Adrenal gland (tissue), 12 donors: Measurements from ENCODE around the gene NAA16. TPM values are rescaled to one million over a fixed set of nuclear protein-coding genes. Genes with fewer than 3 reads are reported as not detected.

Experiments used
- DNase-seq, 7 donors: peaks; one replicate each; pipeline ENCODE4 v3.0.0-alpha.2; 2019 to 2020
- H3K27ac ChIP-seq, 5 donors: fragments of 200-600 bp; sonication (generic) in 4 of 5; 1 replicate in 3 of 5; 2 replicates in 2 of 5; pipeline versions ENCODE4 v1.5.1 to v1.8.0; 2016 to 2020; ENCODE audit warnings: mild to moderate bottlenecking in 1 of 5
- H3K27me3 ChIP-seq: fragments of 200-600 bp; 2 replicates; pipeline ENCODE4 v1.8.0; 2021
- H3K36me3 ChIP-seq, 2 donors: fragments of 200-600 bp; replicated peaks in 1 of 2; 1 replicate in 1 of 2; 2 replicates in 1 of 2; pipeline versions ENCODE4 v1.5.1 to v1.8.0; 2018 to 2022
- H3K4me1 ChIP-seq, 2 donors: fragments of 200-600 bp; replicated peaks in 1 of 2; 1 replicate in 1 of 2; 2 replicates in 1 of 2; pipeline versions ENCODE4 v1.5.1 to v1.8.0; 2018 to 2021
- H3K4me3 ChIP-seq, 4 donors: fragments of 200-600 bp; sonication (generic) in 3 of 4; one replicate each; pipeline ENCODE4 v1.5.1; 2016 to 2018
- H3K9me3 ChIP-seq, 3 donors: fragments of 200-600 bp; sonication (generic) in 1 of 3; replicated peaks in 1 of 3; 1 replicate in 2 of 3; 2 replicates in 1 of 3; pipeline versions ENCODE4 v1.5.1 to v1.8.0; 2016 to 2021
- CTCF ChIP-seq, 6 experiments: fragments of 450-650 bp in 4 of 6; fragments of 200-600 bp in 2 of 6; sonication (generic) in 1 of 6; IDR thresholded peaks; 1 replicate in 5 of 6; 2 replicates in 1 of 6; pipeline versions ENCODE4 v1.5.1 to v1.8.0; 2016 to 2021; ENCODE audit warnings: antibody characterized with exemption in 6 of 6, mild to moderate bottlenecking in 2 of 6, moderate library complexity in 1 of 6
- POLR2A ChIP-seq, 2 donors: fragments of 450-650 bp; IDR thresholded peaks; one replicate each; pipeline ENCODE4 v1.6.1; 2017; ENCODE audit warnings: antibody characterized with exemption in 2 of 2, mild to moderate bottlenecking in 2 of 2, moderate library complexity in 1 of 2
- WGBS, 4 donors: extraction: QIAGEN DNeasy Blood & Tissue Kit in 2 of 4; methylation state at CpG; one replicate each; pipeline versions ENCODE4 v1.1.5 to v1.1.7; 2013 to 2017; 5-methylcytosine and 5-hydroxymethylcytosine counted together
- intact Hi-C, 2 donors: fragments of 100-400 bp; cut with DNase I; formaldehyde crosslinking; loops; one replicate each; pipeline versions ENCODE4 v1.14.1 to v1.15.0; 2022 to 2023
- polyA plus RNA-seq, 3 donors: library from polyadenylated mRNA; stranded (reverse); fragments of 200-250 nt in 2 of 3; fragments of 350-450 nt in 1 of 3; fragmentation: Illumina TruSeq in 1 of 3; extraction: RNeasy Lipid Tissue Mini Kit (QIAGEN cat#74804) in 1 of 3; gene quantifications; one replicate each; pipeline ENCODE4 v1.2.3, GENCODE V29; 2013 to 2014
- total RNA-seq, 9 donors: library from RNA; depleted of rRNA in 4 of 9; stranded (reverse); fragments of >200 nt in 4 of 9; fragments of 120-200 nt in 1 of 9; fragmentation: NEBNext Ultra II Directional in 1 of 9; extraction: Animal tissue kit (Norgen Biotek cat#: 25700) in 1 of 9; gene quantifications; one replicate each; pipeline versions ENCODE4 v1.1.0 to v1.2.4, GENCODE V29; 2013 to 2023
- donor health status: healthy with polysubstance abuse.
- donor health status: Bipolar disorder and iron deficiency.
- donor health status: DM: yes; HTN: yes; CAD: no.
- donor health status: DM: no; HTN: no; CAD: no.
- donor health status: DM: no; HTN: no; CAD: no.
- donor health status: DM: yes; HTN: yes; CAD: no.

NAA16 gene
- total and polyA plus RNA-seq, 12 donors = 3.2 to 26.2 (median 16.8) TPM

GRCh38 chr13:41389580-41389979, 78.5 kb downstream of the NAA16 start:
- H3K27me3 ChIP-seq = no peaks in the 10 kb centered on the region
- TF ChIP-seq CTCF (IDR thresholded peaks at IDR 0.05) (no peak), POLR2A (IDR thresholded peaks at IDR 0.05) (no peak)
- intact Hi-C loops = loop anchor here in 1 of 2 donors (10.0 kb wide), 1 partner anchor 265 kb away; no protein-coding TSS in a partner anchor
- 63 to 89% (median 72%) methylated on average over 1 of the region's 1 CpG for WGBS, 4 donors
- H3K4me3 ChIP-seq = no peak overlapping the region
- no peaks in the 10 kb centered on the region for H3K4me1 ChIP-seq
- no peaks in the 10 kb centered on the region for H3K36me3 ChIP-seq
- H3K27ac ChIP-seq = no peak overlapping the region
- H3K9me3 ChIP-seq = no peaks in the 10 kb centered on the region
- DNase-seq = no peak

DNA sequence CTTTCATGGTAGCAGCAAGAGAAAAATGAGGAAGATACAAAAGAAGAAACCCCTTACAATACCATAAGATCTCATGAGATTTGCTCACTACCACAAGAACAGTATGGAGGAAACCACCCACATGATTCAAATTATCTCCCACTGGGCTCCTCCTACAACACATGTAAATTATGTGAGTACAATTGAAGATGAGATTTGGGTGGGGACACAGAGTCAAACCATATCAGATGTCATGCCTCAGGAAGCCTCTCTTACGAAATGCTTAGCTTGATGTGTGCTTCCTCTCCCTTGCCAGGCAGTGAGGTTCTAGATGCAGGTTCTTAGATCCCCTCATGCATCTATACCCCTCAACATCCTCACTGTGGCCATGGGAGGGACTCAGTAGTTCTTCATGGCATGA, 83.1 kb downstream of the NAA16 start:
- intact Hi-C loops = no loop called here
- WGBS, 4 donors = 72 to 100% (median 91%) methylated on average over 1 of the region's 1 CpG
- Histone ChIP-seq H3K27me3 (no peaks in the 10 kb centered on the region), H3K27ac (no peak overlapping the region), H3K4me3 (no peak overlapping the region), H3K9me3 (no peaks in the 10 kb centered on the region), H3K36me3 (no peaks in the 10 kb centered on the region), H3K4me1 (no peaks in the 10 kb centered on the region)
- DNase-seq = no peak
- TF ChIP-seq CTCF (IDR thresholded peaks at IDR 0.05) (no peak), POLR2A (IDR thresholded peaks at IDR 0.05) (no peak)

DNA sequence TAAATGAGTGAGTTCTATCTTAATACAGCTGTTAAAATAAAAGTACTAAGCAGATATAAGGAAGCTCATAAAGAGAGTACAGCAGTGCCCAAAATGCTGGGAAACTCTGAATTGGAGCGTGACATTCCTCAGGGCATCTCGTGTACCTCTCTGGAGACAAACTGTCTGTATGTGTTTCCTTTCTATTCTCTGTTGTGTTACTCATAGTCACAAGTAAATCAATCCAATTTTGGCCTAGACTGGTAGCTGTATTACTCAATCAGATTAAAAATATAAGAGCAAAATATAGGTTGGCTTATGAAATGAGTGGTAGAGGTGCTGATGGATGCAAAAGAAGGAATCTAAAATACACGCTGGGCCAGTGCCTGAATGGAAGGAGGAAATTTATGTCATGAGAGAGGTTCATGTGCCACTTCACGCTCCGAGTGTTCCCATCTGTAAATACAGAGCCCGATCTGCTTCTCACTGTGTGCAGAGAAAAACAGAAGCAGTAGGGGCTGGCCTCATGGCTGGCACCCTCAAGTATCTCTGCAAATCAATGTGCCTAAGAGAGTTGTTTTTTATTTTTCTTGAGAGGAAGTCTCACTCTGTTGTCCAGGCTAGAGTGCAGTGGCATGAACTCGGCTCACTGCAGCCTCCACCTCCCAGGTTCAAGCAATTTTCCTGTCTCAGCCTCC, 87.6 kb downstream of the NAA16 start:
- TF ChIP-seq CTCF (IDR thresholded peaks at IDR 0.05) = no peak
- TF ChIP-seq POLR2A (IDR thresholded peaks at IDR 0.05) = no peak
- no peak overlapping the region for H3K4me3 ChIP-seq
- peak in 1 of 7 donors; percentile 3 for DNase-seq
- 76 to 89% (median 84%) methylated on average over 7 of the region's 7 CpGs for WGBS, 4 donors
- intact Hi-C loops = no loop called here
- no peaks in the 10 kb centered on the region for H3K36me3 ChIP-seq
- no peaks in the 10 kb centered on the region for H3K27me3 ChIP-seq
- no peaks in the 10 kb centered on the region for H3K4me1 ChIP-seq
- no peaks in the 10 kb centered on the region for H3K9me3 ChIP-seq
- no peak overlapping the region for H3K27ac ChIP-seq

GRCh38 chr13:41401366-41401765, 90.3 kb downstream of the NAA16 start:
- Histone ChIP-seq H3K4me3 (no peak overlapping the region), H3K27me3 (no peaks in the 10 kb centered on the region), H3K36me3 (no peaks in the 10 kb centered on the region), H3K27ac (no peak overlapping the region), H3K9me3 (no peaks in the 10 kb centered on the region), H3K4me1 (no peaks in the 10 kb centered on the region)
- WGBS, 4 donors = 82 to 88% (median 86%) methylated on average over 4 of the region's 4 CpGs
- peak in 3 of 7 donors; percentile 4 to 22 (median 16) for DNase-seq
- intact Hi-C loops = no loop called here
- TF ChIP-seq POLR2A (IDR thresholded peaks at IDR 0.05) (no peak), CTCF (IDR thresholded peaks at IDR 0.05) (no peak)
